Measurements from ENCODE around the gene C6orf132.

Gene C6orf132

DNA sequence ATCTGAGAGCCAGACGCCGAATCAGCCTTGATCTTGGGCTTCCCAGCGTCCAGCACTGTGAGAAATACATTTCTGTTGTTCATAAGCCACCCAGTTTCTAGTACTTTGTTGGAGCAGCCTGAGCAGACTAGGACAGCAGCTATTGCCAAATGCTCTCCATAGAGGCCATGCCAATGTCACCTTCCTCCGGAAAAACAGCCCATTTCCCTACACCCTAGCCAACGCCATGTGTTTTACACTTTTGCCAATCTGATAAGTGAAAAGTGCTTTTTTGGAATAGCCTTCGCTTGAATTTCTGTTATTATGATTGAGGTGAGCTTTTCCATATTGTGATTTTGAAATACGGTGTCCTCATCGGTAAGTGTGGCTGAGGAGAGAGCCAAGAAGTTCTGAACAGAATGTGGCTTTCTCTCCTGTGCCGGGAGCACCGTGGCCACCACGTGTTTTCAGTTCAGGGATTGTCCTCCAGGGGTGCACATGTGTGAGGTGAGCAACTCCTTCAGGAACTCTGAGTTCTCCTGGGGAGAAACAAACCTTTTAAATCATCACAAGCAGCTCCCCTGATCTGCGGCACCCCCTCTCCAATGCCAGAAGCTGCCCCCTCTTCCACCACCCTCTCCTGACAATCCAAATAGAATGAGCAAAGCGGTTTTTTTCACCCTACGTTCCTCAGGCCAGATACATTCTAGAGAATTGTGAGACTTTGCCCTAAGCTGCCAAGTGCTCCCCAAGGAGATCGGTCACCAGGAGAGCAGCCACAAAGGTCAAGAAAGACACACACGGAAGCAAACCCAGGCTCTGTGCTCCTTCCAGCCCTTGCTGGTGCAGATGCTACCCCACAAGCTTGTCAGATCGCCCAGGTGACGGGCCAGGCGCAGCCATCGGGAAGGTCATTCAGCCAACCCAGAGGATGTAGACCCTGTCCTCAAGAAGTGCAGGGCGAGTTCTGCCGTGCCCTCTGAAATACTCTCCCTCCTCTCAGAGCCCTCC is 56.1 kb downstream of the C6orf132 start:
- no peak overlapping the region for H3K27ac ChIP-seq
- no peak for DNase-seq (ENCODE audit: low read depth, low spot score)

DNA sequence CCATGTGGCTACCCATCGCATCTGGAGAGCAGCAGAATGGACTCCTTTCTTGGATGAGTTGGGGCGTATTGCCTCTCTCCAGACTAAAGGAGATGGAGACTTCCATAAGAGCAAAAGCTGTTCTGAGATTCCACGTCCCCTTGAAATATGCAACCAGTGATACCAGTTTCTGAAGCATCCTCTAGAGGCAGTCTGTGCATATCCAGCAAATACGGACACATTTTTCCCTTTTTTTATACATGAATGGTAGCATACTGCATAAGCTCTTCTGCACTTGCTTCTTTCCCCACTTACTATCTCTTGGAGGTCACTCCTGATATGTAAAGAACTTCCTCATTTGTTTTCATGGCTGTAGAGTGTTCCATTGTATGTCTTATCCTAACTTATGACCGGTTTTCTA is 57.5 kb downstream of the C6orf132 start:
- no peak for DNase-seq (ENCODE audit: low read depth, low spot score)
- H3K27ac ChIP-seq: no peak overlapping the region

DNA sequence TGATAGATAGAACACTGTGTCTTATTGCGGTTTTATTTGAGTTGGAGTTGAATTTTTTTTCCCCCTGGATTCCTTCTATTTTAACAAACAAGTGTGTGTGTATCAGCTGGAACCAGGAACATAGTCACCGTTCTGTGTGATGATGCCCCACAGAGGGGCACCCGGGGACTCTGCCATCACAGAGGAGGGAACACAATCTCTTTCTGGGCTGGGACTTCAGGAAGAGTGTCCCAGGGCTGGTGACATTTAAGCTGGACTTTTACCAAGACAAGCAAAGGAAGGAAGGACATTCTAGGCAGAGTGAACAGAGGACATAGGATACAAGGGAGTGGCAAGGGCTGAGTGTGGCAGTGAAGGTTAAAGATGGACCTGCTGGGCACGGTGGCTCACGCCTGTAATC is 58.9 kb downstream of the C6orf132 start:
- H3K27ac ChIP-seq: no peak overlapping the region
- DNase-seq (ENCODE audit: low read depth, low spot score): no peak

DNA sequence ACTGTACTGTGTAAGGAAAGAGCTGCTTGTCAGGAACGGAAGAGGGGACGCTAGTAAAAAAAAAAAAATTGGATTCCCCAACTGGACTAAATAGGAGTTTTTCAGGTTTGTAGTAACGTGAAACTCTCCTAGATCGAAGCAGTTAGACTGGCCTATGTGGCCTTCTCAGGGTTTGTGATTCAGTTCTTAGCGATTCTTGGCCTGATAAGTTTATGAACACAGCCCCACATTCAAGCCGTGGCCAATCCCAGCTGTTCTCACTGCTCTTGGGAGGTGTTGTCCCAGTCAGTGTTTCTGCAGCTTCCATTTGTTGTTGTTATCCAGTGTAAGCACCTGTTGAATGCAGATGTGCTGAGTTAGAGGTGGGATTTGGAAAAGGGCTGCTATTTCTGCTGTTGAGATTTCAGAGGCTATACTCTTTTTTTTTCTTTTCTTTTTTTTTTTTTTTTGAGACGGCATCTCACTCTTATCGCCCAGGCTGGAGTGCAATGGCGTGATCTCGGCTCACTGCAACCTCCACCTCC is 62.4 kb downstream of the C6orf132 start:
- no peak for DNase-seq (ENCODE audit: low read depth, low spot score)
- no peak overlapping the region for H3K27ac ChIP-seq

DNA sequence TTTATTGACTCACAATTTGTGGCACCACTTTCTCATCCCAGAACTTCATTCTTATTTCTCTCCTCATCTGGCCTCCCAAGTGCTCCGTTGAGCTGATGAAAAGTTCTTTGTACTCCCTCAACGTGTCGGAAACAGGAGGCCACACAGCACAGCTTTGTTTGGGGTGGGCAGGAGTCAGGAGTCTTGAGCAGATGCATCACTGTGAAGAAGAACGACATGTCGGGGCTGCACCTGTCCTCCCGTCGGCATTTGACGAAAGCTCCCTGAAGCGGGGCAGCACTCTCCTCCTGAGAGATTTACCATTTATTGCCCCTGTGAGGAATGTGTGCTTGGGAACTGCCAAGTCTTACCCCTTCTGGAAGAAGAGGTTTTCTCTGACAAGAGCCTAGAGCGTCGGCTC is 64.0 kb downstream of the C6orf132 start:
- H3K27ac ChIP-seq: no peak overlapping the region
- no peak for DNase-seq (ENCODE audit: low read depth, low spot score)

DNA sequence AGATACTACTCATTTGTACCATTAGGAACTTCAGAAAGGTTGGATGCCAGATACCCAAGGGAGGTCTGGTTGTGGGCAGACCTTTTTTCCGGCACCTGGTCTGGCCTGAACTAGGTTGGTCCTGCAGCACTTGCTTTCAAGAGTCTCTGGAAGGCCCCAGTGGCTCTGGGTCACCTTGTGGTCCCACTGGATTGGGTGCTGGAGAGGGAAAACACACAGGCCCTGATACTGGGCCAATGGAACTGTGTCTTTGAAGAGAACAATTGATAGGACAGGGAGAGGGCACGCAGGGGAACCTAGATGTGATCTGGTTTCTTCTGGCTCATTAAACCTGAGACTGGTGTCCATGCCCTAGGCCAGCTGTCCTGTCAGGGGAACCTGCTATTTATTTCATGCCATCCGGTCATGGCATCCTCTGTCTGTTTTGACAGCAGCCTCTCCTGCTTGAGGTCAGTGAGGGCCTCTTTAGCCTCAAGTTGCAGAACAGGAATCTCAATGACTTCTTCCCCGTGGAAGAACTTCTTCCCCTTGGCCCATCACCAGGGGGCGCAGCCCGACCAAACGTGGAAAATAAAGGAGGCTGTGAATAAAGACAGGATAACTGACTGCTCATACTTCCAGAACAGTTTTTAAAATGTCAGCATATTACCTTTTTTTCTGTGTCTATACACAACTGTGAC is 67.1 kb downstream of the C6orf132 start:
- H3K27ac ChIP-seq: no peak overlapping the region
- no peak for DNase-seq (ENCODE audit: low read depth, low spot score)

DNA sequence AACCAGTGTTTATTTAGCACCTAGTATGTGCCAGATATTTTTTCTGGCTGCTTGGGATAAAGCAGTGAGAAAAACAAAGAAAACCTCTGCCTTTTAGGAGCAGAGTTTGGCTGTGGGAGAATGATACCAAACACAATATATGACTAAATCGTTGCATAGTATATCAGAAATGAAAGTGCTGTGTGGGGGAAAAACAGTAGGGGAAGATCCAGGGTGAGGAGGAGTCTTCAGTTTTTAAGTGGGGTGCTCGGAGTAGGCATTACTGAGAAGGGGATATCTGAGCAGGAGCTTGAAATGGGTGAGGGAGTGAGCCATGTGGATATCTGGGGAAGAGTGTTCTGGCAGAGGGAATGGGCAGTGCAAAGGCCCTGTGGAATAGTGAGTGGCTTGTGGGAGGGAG is 69.1 kb downstream of the C6orf132 start:
- H3K27ac ChIP-seq: no peak overlapping the region
- DNase-seq (ENCODE audit: low read depth, low spot score): no peak

DNA sequence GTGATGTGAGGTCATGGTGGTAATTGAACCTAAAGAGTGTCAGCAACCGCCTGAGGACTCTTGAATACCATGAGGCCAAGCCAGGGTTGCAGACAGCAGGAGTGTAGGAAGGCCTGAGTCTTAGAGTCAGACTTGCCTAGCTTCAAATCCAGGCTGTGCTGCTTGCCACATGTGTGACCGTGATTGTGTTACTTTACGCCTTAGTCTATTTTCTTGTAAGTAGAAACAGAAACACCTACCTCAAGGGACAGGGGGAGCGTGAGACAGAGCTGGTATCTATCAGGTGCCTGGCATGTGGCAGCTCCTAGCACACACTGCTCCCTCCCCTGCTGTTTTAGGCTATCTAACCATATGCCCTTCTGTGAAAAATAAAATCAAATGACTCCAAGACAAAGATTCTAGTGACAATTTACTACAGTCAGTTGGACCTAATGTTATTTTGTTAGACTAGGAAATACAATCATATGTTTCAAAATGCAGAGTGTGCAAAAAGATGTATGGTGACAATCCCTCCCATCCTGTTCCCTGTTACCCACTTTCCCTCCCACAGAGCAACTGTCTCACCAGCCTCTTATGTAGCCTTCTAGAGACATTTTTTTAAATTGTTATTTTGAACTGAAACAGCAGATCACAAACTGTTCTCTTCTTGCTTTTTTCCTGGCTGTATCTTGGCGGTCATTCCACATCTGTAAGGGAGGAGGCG is 70.4 kb downstream of the C6orf132 start:
- no peak overlapping the region for H3K27ac ChIP-seq
- no peak for DNase-seq (ENCODE audit: low read depth, low spot score)

DNA sequence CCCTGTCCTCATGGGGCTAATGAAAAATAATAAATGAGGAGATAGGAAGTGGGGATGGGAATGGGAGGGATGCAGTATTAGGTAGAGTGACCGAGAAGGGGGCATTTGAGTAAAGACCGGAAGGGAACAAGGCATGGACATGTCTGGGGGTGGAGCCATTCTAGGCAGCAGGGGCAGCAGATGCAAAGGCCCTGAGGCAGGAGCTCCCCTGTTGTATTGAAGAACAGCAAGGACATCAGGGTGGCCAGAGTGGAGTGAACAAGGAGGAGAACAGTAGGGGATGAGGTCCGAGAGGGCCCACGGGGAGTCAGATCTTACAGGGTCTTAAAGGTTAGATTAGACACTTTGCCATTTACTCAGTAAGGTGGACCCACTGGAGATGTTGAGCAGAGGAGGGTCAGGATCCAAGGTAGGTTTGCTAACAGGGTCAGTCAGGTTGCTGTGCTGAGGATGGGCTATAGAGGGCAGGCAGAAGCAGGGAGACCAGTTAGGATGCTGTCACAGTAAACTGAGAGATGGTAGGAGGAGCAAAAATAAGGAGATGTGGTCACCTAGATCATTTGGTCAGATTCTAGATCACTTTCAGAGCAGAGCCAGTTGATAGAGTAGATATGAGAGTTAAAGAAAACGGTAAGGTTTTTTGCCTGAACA is 73.4 kb downstream of the C6orf132 start:
- DNase-seq (ENCODE audit: low read depth, low spot score): no peak
- no peak overlapping the region for H3K27ac ChIP-seq

DNA sequence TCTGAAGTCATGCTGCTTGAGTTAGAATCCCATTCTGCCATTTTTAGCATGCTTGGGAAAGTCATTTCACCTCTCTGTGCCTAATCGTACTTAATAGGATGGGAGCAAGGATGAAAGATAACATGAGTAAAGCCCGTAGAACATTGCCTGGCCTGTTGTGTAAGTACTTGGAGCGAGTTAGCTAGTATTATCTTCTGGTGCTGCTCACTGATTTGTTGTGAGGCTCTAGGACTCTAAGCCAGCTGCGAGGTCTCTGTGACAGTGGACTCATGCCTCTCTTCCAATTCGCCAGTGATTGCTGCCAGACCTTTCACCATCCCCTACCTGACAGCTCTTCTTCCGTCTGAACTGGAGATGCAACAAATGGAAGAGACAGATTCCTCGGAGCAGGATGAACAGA is 74.2 kb downstream of the C6orf132 start:
- no peak overlapping the region for H3K27ac ChIP-seq
- DNase-seq (ENCODE audit: low read depth, low spot score): no peak

DNA sequence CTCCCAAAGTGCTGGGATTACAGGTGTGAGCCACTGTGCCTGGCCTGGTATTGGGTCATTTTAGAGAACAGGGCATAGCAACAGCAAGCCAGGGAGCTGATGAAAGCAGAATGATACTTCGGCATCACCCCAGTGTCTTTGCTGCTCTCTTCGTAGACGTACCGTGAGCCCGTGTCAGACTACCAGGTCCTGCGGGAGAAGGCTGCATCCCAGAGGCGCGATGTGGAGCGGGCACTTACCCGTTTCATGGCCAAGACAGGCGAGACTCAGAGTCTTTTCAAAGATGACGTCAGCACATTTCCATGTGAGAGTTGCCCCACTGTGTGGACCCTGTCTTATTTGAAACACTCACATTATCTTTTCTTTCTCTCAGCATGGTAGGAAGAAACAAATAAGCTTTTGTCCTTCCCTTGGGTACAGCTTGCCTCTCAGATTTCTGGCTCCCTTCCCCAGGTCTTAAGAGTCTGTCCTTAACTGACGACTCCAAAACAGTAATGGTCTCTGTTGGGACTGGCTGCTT is 76.2 kb downstream of the C6orf132 start:
- DNase-seq (ENCODE audit: low read depth, low spot score): no peak
- H3K27ac ChIP-seq: no peak overlapping the region

DNA sequence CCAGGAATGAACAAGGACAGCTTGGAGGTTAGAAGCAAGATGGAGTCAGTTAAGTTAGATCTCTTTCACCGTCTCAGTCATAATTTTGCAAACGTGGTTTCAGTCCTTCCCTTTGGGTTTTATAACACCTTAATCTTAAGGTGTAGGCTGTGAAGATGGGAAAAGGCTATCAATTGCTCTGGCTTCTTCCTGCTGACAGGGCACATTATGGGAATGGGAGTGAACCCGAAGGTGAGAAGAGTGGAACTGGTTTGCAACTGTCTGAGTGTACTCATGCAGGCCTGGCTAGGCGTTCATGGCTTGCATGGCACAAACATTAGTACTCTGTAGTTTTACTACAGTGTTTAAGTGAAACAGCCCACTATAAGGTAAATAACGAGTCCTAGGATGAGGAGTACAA is 82.7 kb downstream of the C6orf132 start:
- H3K27ac ChIP-seq: no peak overlapping the region
- no peak for DNase-seq (ENCODE audit: low read depth, low spot score)

DNA sequence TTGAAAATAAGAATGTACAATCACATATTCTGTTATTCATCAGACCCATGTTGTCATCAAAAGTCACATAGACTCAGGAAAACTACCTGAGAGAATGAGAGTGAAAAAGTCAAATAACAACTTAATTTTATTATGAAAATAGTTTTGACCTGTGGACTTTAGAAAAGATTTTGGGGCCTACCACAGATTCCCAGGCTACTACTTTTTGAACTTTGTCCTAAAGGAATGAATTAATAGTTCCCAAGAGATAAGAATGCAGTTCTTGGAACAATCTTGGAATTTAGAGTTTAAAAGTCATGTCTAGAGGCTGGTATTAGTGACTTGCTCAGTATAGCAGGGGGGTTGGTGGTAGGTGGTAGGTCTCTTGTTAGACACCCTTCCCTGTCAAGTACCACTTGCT is 88.8 kb downstream of the C6orf132 start:
- no peak overlapping the region for H3K27ac ChIP-seq
- no peak for DNase-seq (ENCODE audit: low read depth, low spot score)

DNA sequence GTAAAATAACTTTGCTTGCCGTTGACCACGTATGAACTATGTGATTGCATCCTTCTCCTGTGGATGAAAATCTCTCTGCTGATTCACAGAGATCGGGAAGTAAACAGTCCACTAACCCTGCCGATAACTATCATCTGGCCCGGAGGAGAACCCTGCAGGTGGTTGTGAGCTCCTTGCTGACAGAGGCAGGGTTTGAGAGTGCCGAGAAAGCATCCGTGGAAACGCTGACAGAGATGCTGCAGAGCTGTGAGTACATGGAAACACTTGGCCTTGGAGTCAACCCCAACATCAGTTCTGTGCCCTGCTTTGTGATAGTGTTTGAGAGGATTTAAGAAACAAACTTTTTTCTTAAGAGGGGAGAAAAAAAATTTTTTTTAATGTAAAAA is 91.2 kb downstream of the C6orf132 start:
- no peak overlapping the region for H3K27ac ChIP-seq
- DNase-seq (ENCODE audit: low read depth, low spot score): no peak
